NCI-H345 treated with DMSO at 0.1 percent for 48 hours (cell line): ENCODE data around the gene FNIP2.
"Not testable (repeated sequence)": the region's sequence is repeated elsewhere in the genome, so short reads cannot be mapped to it uniquely, and the experiment has no call there.

Experiments
- DNase-seq: peaks from one replicate; lab custom pipeline; 2025; ENCODE audit not compliant: unreplicated experiment; lab: John Stamatoyannopoulos, UW

Gene FNIP2

DNA sequence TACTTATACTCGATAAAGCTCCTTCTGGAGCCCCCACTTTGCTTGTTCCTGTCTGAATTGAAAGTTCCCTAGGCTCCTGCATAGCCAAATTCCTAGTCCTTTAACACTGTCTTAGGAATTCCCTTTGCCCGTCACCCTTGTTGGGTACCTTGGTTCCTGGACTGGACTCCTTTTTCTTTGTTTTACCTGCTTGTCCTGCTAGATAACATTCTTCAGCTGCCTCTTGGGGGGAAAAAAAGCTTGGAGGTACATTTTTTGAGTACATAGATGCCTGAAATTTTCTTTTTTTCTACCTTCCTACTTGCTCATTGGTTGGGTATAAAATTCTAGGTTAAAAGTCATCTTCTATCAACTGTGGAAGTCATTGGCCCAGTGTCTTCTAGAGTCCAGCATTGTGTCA is 179.2 kb downstream of the FNIP2 start:
- no peak for DNase-seq

GRCh38 chr4:158949099-158949498 is 180.3 kb downstream of the FNIP2 start:
- no peak for DNase-seq

DNA sequence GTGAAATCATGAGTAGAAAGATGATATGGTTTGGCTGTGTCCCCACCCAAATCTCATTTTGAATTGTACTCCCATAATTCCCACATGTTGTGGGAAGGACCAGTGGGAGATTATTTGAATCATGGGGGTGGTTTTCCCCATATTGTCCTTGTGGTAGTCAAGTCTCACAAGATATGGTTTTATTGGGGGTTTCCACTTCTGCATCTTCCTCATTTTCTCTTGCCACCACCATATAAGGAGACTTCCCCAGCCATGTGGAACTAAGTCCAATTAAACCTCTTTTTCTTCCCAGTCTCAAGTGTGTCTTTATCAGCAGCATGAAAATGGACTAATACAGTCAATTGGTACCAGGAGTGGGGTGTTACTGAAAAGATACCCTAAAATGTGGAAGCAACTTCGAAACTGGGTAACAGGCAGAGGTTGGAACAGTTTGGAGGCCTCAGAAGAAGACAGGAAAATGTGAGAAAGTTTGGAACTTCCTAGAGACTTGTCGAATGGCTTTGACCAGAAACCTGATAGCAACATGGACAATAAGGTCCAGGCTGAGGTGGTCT is 183.5 kb downstream of the FNIP2 start:
- DNase-seq, result not testable (repeated sequence)

GRCh38 chr4:158956345-158956744 is 187.5 kb downstream of the FNIP2 start:
- not testable (repeated sequence) for DNase-seq

GRCh38 chr4:158956918-158957317 is 188.1 kb downstream of the FNIP2 start:
- not testable (repeated sequence) for DNase-seq
